ENCODE results near the gene C5orf63.

DNA sequence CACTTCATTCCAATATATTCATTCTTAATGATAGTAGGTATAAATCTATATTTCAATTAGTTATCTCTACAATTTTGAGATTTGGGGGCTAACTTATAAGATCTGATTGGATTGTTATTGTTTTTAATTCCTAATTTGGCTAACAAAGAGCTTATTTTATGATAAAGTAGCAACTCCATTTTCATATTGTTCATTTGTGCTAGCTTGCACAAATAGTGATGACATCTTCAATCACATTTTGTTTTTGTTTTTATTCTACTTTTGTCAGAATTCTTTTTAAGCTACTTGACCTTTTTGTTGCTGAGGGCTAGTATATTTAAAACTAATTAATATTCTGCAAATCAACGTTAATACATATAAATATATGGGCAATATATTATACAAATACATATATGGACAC is 65.8 kb downstream of the C5orf63 start:
- TF ChIP-seq, protein P1, sequence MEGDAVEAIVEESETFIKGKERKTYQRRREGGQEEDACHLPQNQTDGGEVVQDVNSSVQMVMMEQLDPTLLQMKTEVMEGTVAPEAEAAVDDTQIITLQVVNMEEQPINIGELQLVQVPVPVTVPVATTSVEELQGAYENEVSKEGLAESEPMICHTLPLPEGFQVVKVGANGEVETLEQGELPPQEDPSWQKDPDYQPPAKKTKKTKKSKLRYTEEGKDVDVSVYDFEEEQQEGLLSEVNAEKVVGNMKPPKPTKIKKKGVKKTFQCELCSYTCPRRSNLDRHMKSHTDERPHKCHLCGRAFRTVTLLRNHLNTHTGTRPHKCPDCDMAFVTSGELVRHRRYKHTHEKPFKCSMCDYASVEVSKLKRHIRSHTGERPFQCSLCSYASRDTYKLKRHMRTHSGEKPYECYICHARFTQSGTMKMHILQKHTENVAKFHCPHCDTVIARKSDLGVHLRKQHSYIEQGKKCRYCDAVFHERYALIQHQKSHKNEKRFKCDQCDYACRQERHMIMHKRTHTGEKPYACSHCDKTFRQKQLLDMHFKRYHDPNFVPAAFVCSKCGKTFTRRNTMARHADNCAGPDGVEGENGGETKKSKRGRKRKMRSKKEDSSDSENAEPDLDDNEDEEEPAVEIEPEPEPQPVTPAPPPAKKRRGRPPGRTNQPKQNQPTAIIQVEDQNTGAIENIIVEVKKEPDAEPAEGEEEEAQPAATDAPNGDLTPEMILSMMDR (conservative IDR thresholded peaks at IDR 0.05 in 1 of 2, IDR thresholded peaks at IDR 0.05 in 1 of 2; ENCODE audit: extremely low read depth in 1 of 2, insufficient read depth in 1 of 2, low read depth in 1 of 2, low read length in 2 of 2) = no peak
- TF ChIP-seq EZH2 (IDR thresholded peaks at IDR 0.05; ENCODE audit: borderline replicate concordance, low read length) = no peak
